ENCODE results near the gene FGD3.
A peak's percentile ranks its signal among the peaks of the same experiment; 100 is the strongest.

FGD3 gene

GRCh38 chr9:93033531-93033930 lies 86.2 kb downstream of the FGD3 start:
- no peak for DNase-seq

GRCh38 chr9:93035106-93035660 lies 87.9 kb downstream of the FGD3 start:
- DNase-seq = no peak

GRCh38 chr9:93035821-93036351 lies 88.6 kb downstream of the FGD3 start:
- no peak for DNase-seq

- no peak for DNase-seq
Measured at GRCh38 chr9:93036887-93037475, 89.7 kb downstream of the FGD3 start.

GRCh38 chr9:93037476-93037971 lies 90.2 kb downstream of the FGD3 start:
- DNase-seq = no peak

GRCh38 chr9:93038918-93039317 lies 91.6 kb downstream of the FGD3 start:
- DNase-seq = no peak

GRCh38 chr9:93039456-93039855 lies 92.1 kb downstream of the FGD3 start:
- no peak for DNase-seq

GRCh38 chr9:93039976-93040375 lies 92.7 kb downstream of the FGD3 start:
- DNase-seq = no peak

GRCh38 chr9:93040409-93040808 lies 93.1 kb downstream of the FGD3 start:
- DNase-seq = no peak

GRCh38 chr9:93041108-93041802 lies 93.9 kb downstream of the FGD3 start:
- DNase-seq = peak; percentile 21

- peak; percentile 0 for DNase-seq
Measured at GRCh38 chr9:93043122-93043521, 95.8 kb downstream of the FGD3 start.

- DNase-seq = no peak
Measured at GRCh38 chr9:93045521-93045920, 98.2 kb downstream of the FGD3 start.

- DNase-seq = no peak
Measured at GRCh38 chr9:93048566-93049448, 101.5 kb downstream of the FGD3 start.

- DNase-seq = no peak
Measured at GRCh38 chr9:93049491-93049890, 102.2 kb downstream of the FGD3 start.

- no peak for DNase-seq
Measured at GRCh38 chr9:93050231-93050630, 102.9 kb downstream of the FGD3 start.

- DNase-seq = peak; percentile 69
Measured at GRCh38 chr9:93051680-93052089, 104.4 kb downstream of the FGD3 start.

- DNase-seq = no peak
Measured at GRCh38 chr9:93052791-93053540, 105.6 kb downstream of the FGD3 start.

GRCh38 chr9:93053781-93054331 lies 106.5 kb downstream of the FGD3 start:
- DNase-seq = no peak

- DNase-seq = no peak
Measured at GRCh38 chr9:93054758-93055704, 107.7 kb downstream of the FGD3 start.

GRCh38 chr9:93057042-93057702 lies 109.8 kb downstream of the FGD3 start:
- DNase-seq = no peak

All from left hindlimb (tissue), 1 donor.